ENCODE results near the gene SF3A1.

DNA sequence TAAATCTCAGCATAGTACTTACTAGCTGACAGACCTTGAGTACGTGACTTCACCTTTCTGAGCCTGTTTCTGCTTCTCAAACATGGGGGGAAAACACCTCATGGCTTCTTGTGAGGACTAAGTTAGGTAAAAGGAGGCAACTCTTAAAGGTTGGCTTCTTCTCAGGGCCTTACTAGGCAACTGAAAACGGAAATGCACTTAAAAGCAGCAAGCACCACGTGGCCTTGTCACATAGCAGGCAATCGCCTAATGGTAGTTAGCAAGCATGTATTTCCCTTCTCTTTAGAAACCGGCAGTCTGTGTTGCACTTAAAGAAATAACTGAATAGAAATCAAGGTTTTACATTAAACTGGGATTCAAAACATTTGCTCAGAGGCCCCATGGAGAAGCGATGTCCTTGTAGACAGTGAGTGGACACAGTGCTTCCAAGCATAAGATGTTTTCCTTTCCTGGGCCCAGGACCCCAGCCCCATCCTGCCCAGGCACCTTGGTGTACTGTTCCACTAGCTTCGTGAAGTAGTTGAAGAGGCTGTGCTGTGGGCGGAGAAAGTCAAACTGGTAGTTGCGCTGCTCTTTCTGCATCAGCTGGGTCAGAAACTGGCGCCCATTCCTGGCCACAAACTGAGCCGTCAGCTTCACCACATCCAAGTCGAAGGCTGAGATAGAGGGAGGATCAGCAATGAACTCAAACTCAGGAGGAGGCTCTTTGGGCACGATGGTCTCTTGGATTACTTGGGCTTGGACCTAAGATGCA, 12.1 kb downstream of the SF3A1 start:
- TF ChIP-seq, protein P1, sequence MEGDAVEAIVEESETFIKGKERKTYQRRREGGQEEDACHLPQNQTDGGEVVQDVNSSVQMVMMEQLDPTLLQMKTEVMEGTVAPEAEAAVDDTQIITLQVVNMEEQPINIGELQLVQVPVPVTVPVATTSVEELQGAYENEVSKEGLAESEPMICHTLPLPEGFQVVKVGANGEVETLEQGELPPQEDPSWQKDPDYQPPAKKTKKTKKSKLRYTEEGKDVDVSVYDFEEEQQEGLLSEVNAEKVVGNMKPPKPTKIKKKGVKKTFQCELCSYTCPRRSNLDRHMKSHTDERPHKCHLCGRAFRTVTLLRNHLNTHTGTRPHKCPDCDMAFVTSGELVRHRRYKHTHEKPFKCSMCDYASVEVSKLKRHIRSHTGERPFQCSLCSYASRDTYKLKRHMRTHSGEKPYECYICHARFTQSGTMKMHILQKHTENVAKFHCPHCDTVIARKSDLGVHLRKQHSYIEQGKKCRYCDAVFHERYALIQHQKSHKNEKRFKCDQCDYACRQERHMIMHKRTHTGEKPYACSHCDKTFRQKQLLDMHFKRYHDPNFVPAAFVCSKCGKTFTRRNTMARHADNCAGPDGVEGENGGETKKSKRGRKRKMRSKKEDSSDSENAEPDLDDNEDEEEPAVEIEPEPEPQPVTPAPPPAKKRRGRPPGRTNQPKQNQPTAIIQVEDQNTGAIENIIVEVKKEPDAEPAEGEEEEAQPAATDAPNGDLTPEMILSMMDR (IDR thresholded peaks at IDR 0.05; ENCODE audit: extremely low read depth in 1 of 2, insufficient read depth in 1 of 2, low read depth in 1 of 2, low read length in 2 of 2), result no peak
- no peak for TF ChIP-seq EZH2 (IDR thresholded peaks at IDR 0.05; ENCODE audit: borderline replicate concordance, low read depth, low read length, severe bottlenecking)
- TF ChIP-seq, protein P2, sequence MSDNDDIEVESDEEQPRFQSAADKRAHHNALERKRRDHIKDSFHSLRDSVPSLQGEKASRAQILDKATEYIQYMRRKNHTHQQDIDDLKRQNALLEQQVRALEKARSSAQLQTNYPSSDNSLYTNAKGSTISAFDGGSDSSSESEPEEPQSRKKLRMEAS (IDR thresholded peaks at IDR 0.05; ENCODE audit: insufficient read depth, insufficient read length), result no peak
- TF ChIP-seq POLR2A (IDR thresholded peaks at IDR 0.05; ENCODE audit: low read depth, low read length), result no peak
- no peak for TF ChIP-seq POLR2AphosphoS5 (IDR thresholded peaks at IDR 0.05; ENCODE audit: insufficient read depth, low read depth, low read length)
- no peak for TF ChIP-seq FOS (IDR thresholded peaks at IDR 0.05; ENCODE audit: borderline replicate concordance, insufficient read depth, low read length)
- no peak for TF ChIP-seq MYC (IDR thresholded peaks at IDR 0.05; ENCODE audit: low read depth, low read length)
- no peak for TF ChIP-seq GATA2 (IDR thresholded peaks at IDR 0.05; ENCODE audit: insufficient read depth, insufficient read length, low read depth, low read length)
